ENCODE data around the gene RHOBTB3. TPM values are rescaled to one million over a fixed set of nuclear protein-coding genes. Genes with fewer than 3 reads are reported as not detected.

The RHOBTB3 gene
- polyA plus RNA-seq, 2 of the 4 experiments (the other 2 are of a cell fraction), result 9.1 to 28.6 TPM

GRCh38 chr5:95841914-95842812, 111.0 kb downstream of the RHOBTB3 start (continued):
- TF ChIP-seq ZFP36 (IDR thresholded peaks at IDR 0.05; ENCODE audit: borderline replicate concordance, partially characterized antibody) (no peak), ELK1 (IDR thresholded peaks at IDR 0.05; ENCODE audit: low read depth, low read length) (no peak), ATOH8 (CRISPR knock-in tag; IDR thresholded peaks at IDR 0.05; ENCODE audit: low read depth) (no peak), EP300 (IDR thresholded peaks at IDR 0.05) (peak in 1 of 2 experiments; percentile 49; a peak in 1 of 5 replicates), FOSL2 (IDR thresholded peaks at IDR 0.05) (no peak), FOSL2 (CRISPR knock-in tag; IDR thresholded peaks at IDR 0.05) (peak; percentile 47), MAX (IDR thresholded peaks at IDR 0.05) (no peak), HES2 (IDR thresholded peaks at IDR 0.05) (0 out of 2 replicates have a peak, but pooled peaks have one; percentile 34)

GRCh38 chr5:95842854-95843544, 111.9 kb downstream of the RHOBTB3 start:
- ChIA-PET POLR2A (interaction anchor here (1.0 kb wide), 1 partner anchor 8 kb away, joined by 5 read pairs; no protein-coding TSS in a partner anchor), CTCF (interaction anchor here (0.8 to 23.4 kb wide), 6 partner anchors 9 to 199 kb away, joined by 3 to 469 read pairs (median 6); partner anchors contain the start of gene RFESD)
- H3K4me1 ChIP-seq, result peaks cover 46% of the 10 kb centered on the region
- WGBS (ENCODE audit: missing lambda C conversion rate), result 89% methylated on average over 9 of the region's 11 CpGs
- H3K4me2 ChIP-seq, result peak overlapping the region; percentile 33; the same call in 1 of the 3 replicates
- DNase-seq (ENCODE audit: low read depth in 1 of 2, low spot score in 1 of 2) (peak in 1 of 2 experiments; percentile 38), ATAC-seq (peak in 1 of 2 experiments; percentile 17; a peak in 3 of 6 replicates), FAIRE-seq (no peak)
- no peak overlapping the region for H3K4me3 ChIP-seq
- no peaks in the 10 kb centered on the region for H3K9me3 ChIP-seq
- peak overlapping the region; percentile 70 to 80 for H3K27ac ChIP-seq
- TF ChIP-seq RAD21 (conservative IDR thresholded peaks at IDR 0.05 in 1 of 2, IDR thresholded peaks at IDR 0.05 in 1 of 2), result 0 out of 5 replicates have a peak, but pooled peaks of 1 of the 2 experiments have one; percentile 7
- TF ChIP-seq HDAC2 (IDR thresholded peaks at IDR 0.05), result no peak

- H3K4me2 ChIP-seq, result 0 out of 3 replicates have a peak overlapping the region, but pooled peaks have one; percentile 7
- WGBS (ENCODE audit: missing lambda C conversion rate), result 58% methylated on average over 3 of the region's 3 CpGs
- H3K4me3 ChIP-seq, result no peak overlapping the region
- H3K9me3 ChIP-seq, result no peaks in the 10 kb centered on the region
- ChIA-PET POLR2A (interaction anchor here (0.7 to 1.3 kb wide), 3 partner anchors 9 to 197 kb away, joined by 3 to 5 read pairs (median 3); partner anchors contain the start of gene RFESD), CTCF (interaction anchor here (0.6 to 23.4 kb wide), 8 partner anchors 8 to 199 kb away, joined by 3 to 469 read pairs (median 4); partner anchors contain the start of gene RFESD)
- ATAC-seq (no peak), FAIRE-seq (no peak), DNase-seq (ENCODE audit: low read depth in 1 of 2, low spot score in 1 of 2) (peak in 1 of 2 experiments; percentile 30)
- peaks cover 46% of the 10 kb centered on the region for H3K4me1 ChIP-seq
- peak overlapping the region; percentile 70 to 80; a peak in 5 of 6 replicates for H3K27ac ChIP-seq
- no peak for TF ChIP-seq RAD21 (conservative IDR thresholded peaks at IDR 0.05 in 1 of 2, IDR thresholded peaks at IDR 0.05 in 1 of 2)
- no peak for TF ChIP-seq ZC3H11A (IDR thresholded peaks at IDR 0.05)
- no peak for TF ChIP-seq TP53 (CRISPR knock-in tag; IDR thresholded peaks at IDR 0.05)
- TF ChIP-seq, protein P1, sequence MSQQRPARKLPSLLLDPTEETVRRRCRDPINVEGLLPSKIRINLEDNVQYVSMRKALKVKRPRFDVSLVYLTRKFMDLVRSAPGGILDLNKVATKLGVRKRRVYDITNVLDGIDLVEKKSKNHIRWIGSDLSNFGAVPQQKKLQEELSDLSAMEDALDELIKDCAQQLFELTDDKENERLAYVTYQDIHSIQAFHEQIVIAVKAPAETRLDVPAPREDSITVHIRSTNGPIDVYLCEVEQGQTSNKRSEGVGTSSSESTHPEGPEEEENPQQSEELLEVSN (IDR thresholded peaks at IDR 0.05; ENCODE audit: borderline replicate concordance, low read depth), result no peak
- TF ChIP-seq PHF8 (IDR thresholded peaks at IDR 0.05; ENCODE audit: borderline replicate concordance, low read depth), result no peak
- TF ChIP-seq HES2 (IDR thresholded peaks at IDR 0.05), result no peak
- TF ChIP-seq ZFP36 (IDR thresholded peaks at IDR 0.05; ENCODE audit: borderline replicate concordance, partially characterized antibody), result no peak
- no peak for TF ChIP-seq FOSL2 (IDR thresholded peaks at IDR 0.05)
- TF ChIP-seq FOSL2 (CRISPR knock-in tag; IDR thresholded peaks at IDR 0.05), result no peak
- no peak for TF ChIP-seq POLR2AphosphoS2 (conservative IDR thresholded peaks at IDR 0.05; ENCODE audit: low read length)
- no peak for TF ChIP-seq ELK1 (IDR thresholded peaks at IDR 0.05; ENCODE audit: low read depth, low read length)
- no peak for TF ChIP-seq CBX2 (IDR thresholded peaks at IDR 0.05; ENCODE audit: borderline replicate concordance, low read depth)
- no peak for TF ChIP-seq SREBF2 (IDR thresholded peaks at IDR 0.05)
- TF ChIP-seq KDM1A (IDR thresholded peaks at IDR 0.05; ENCODE audit: low read depth), result no peak
- no peak for TF ChIP-seq MAX (IDR thresholded peaks at IDR 0.05)
- no peak for TF ChIP-seq CHD2 (IDR thresholded peaks at IDR 0.05; ENCODE audit: low read length, partially characterized antibody)
- no peak for TF ChIP-seq NR3C1 (IDR thresholded peaks at IDR 0.05)
- TF ChIP-seq PBX3 (IDR thresholded peaks at IDR 0.05), result no peak
- TF ChIP-seq RNF2 (IDR thresholded peaks at IDR 0.05; ENCODE audit: borderline replicate concordance, low read depth), result no peak
These were observed 112.6 kb downstream of the RHOBTB3 start for GRCh38 chr5:95843733-95844223.

All from A549 (cell line).